Measurements from ENCODE around the gene HOXA7. TPM values are rescaled to one million over a fixed set of nuclear protein-coding genes. Genes with fewer than 3 reads are reported as not detected.

The HOXA7 gene
- total and polyA plus RNA-seq, 8 donors = 0.98 to 34.8 (median 1.2) TPM; not detected in 1

DNA sequence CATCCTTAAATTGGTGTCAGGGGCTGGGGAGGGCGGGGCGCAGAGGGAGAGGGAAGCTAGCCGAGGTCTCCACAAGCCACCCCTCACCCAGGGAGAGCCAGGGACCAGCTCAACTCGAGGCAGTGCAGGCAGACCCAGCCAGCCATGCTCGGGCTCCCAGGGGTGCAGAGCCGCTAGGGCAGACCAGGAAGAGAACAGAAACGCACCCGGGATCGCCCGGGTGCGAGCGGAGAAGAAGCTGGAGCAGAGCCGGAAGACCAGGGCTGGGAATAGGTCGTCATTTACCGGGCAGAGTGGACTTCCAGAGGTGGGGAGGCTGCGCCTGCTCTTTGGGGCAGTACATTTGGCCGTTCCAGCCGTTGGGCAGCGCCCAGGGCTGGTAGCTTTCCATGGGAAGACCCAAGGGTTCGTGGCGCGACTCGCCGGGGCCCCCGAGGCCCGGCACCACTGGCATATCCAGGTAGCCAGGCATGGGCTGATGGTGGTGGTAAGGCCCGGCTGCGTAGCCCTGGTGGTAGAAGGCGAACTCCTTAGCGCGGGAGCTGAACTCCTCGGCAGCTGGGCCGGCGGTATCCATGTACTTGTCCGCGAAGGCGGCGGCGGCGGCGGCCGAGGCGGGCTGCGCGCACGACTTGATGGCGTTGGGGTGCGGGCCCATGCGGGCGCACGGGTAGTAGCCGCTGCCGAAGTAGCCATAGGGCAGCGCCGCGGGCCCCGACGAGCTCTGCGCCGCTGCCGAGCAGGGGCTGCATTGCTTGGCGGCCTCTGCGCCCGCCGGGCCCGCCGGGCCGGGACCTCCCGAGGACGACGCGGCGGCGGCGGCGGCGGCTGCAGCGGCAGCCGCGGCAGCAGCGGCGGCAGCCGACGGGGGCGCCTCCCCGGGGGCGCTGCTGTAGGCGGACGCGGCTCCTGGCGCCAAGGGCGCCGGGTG lies 42.7 kb upstream of the HOXA7 start:
- Histone ChIP-seq H3K4me3 (peak overlapping the region in 3 of 4 donors; percentile 20 to 46 (median 39)), H3K9me3 (no peaks in the 10 kb centered on the region), H3K27ac (no peak overlapping the region), H3K4me1 (peaks cover 31 to 49% (median 42%) of the 10 kb centered on the region in 4 donors), H3K27me3 (peaks cover 48 to 100% (median 95%) of the 10 kb centered on the region in 3 donors), H3K36me3 (no peaks in the 10 kb centered on the region)
- intact Hi-C loops (cut with DNase I; ENCODE audit: low total_unique reads) = no loop called here
- TF ChIP-seq POLR2AphosphoS5 (IDR thresholded peaks at IDR 0.05) = no peak
- TF ChIP-seq CTCF (IDR thresholded peaks at IDR 0.05) = no peak
- no peak for TF ChIP-seq EP300 (IDR thresholded peaks at IDR 0.05)
- no peak for TF ChIP-seq POLR2A (IDR thresholded peaks at IDR 0.05)
- WGBS, 5 donors = 3 to 12% (median 5%) methylated on average over 25 to 93 of the region's 93 CpGs
- no peak for DNase-seq

DNA sequence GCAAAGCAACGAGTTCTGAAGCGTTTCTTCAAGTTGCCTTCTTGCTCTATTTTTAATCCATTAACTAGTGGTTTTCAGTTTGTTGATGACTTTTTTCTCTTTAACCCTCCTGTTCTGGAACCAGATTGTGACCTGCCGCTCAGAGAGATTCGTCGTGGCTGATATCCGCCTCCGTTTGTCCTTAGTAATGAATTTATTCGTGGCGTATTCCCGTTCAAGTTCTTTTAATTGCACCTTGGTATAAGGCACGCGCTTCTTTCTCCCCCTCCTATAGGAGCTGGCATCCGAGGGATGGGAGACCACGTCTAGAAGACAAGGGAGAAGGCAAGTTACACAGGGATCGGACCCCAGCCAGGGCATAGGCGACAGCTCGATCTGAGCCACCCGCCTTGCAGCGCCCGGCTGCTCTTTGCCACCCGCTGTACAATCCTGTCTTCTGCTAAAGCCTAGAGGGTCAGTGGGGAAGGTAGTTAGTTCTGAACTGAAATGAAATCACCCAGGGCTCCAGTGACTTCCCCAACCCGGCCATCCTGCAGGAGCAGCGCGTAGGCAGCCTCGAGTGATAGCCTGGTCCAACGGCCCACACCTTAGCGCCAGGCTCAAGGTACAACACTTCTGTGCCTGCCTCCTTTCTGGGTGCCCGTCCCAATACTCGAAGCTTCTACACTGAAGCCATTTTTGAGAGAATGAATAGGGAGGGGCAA lies 41.8 kb upstream of the HOXA7 start:
- no peak for DNase-seq
- Histone ChIP-seq H3K36me3 (no peaks in the 10 kb centered on the region), H3K9me3 (no peaks in the 10 kb centered on the region), H3K4me1 (peaks cover 31 to 53% (median 46%) of the 10 kb centered on the region in 4 donors), H3K27ac (no peak overlapping the region), H3K27me3 (peaks cover 50 to 100% (median 94%) of the 10 kb centered on the region in 3 donors), H3K4me3 (no peak overlapping the region)
- 11 to 19% (median 15%) methylated on average over 29 of the region's 29 CpGs for WGBS, 5 donors
- intact Hi-C loops (cut with DNase I; ENCODE audit: low total_unique reads) = no loop called here
- no peak for TF ChIP-seq EP300 (IDR thresholded peaks at IDR 0.05)
- TF ChIP-seq CTCF (IDR thresholded peaks at IDR 0.05) = no peak
- no peak for TF ChIP-seq POLR2AphosphoS5 (IDR thresholded peaks at IDR 0.05)
- TF ChIP-seq POLR2A (IDR thresholded peaks at IDR 0.05) = no peak

DNA sequence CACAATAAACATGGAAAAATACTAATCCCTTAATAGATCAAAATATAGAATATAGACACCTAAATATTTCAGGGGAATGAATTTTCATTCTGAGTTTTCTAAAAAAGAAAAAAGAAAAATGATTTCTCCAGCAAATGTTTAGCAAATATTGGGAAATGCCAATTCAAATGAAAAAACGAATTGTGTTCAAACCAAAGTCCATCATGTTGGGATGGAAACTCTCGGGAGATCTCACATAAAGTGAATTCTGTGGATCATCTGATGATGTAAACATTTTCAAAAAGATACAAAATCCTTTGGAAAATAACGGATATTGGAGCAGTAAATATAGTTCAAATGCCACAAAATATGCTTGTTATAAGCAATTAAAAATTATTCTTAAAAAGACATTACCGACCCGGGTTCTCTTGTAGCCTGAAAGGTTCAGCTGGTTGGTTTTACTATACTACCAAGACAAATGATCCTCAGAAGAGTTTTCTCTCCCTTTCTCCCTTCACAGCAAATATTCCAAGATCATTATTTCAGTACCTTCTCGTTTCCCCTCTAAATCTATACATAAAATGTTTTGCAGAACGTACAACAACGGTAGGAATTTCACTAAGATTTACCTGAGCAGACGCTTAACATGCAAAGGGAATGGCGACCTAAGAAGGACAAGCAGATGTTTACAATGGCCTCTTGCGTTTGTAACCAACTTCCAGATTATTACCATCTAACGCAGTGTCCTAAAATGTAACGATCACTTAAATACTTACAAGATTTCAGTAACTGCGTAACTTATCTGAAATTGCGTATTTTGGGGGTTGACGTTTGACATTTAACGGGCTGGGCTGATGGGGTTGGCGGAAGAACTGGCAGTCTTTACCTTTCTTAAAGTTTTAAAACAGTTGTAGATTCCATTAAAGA lies 40.9 kb upstream of the HOXA7 start:
- Histone ChIP-seq H3K4me1 (peaks cover 40 to 61% (median 54%) of the 10 kb centered on the region in 4 donors), H3K9me3 (no peaks in the 10 kb centered on the region), H3K36me3 (no peaks in the 10 kb centered on the region), H3K4me3 (no peak overlapping the region), H3K27me3 (peaks cover 54 to 100% (median 95%) of the 10 kb centered on the region in 3 donors), H3K27ac (no peak overlapping the region)
- no peak for DNase-seq
- WGBS, 5 donors = 21 to 26% (median 24%) methylated on average over 18 of the region's 18 CpGs
- no peak for TF ChIP-seq POLR2AphosphoS5 (IDR thresholded peaks at IDR 0.05)
- intact Hi-C loops (cut with DNase I; ENCODE audit: low total_unique reads) = no loop called here

GRCh38 chr7:27196287-27196767 lies 39.9 kb upstream of the HOXA7 start:
- peaks cover 58 to 100% (median 95%) of the 10 kb centered on the region in 3 donors for H3K27me3 ChIP-seq
- peaks cover 39 to 57% (median 51%) of the 10 kb centered on the region in 4 donors for H3K4me1 ChIP-seq
- peak; percentile 83 to 91 for DNase-seq
- H3K9me3 ChIP-seq = no peaks in the 10 kb centered on the region
- TF ChIP-seq EP300 (IDR thresholded peaks at IDR 0.05) (no peak), POLR2AphosphoS5 (IDR thresholded peaks at IDR 0.05) (peak in 1 of 3 donors; percentile 48), POLR2A (IDR thresholded peaks at IDR 0.05) (no peak), CTCF (IDR thresholded peaks at IDR 0.05) (peak in 5 of 7 experiments; percentile 46 to 78 (median 57))
- H3K36me3 ChIP-seq = no peaks in the 10 kb centered on the region
- intact Hi-C loops (cut with DNase I; ENCODE audit: low total_unique reads) = no loop called here
- no peak overlapping the region for H3K27ac ChIP-seq
- 2 to 5% (median 3%) methylated on average over 6 of the region's 6 CpGs for WGBS, 5 donors
- H3K4me3 ChIP-seq = no peak overlapping the region
